PC-9 (cell line): ENCODE results near the gene C20orf144. TPM values are rescaled to one million over a fixed set of nuclear protein-coding genes. Genes with fewer than 3 reads are reported as not detected.

Experiments used
- BruUV-seq: library from RNA; stranded (reverse); fragments of 400-500 nt; replicated peaks from 2 replicates; lab custom pipeline; 2021; lab: Mats Ljungman, UMichigan
- CTCF ChIA-PET: fragments of 300-600 bp; sonication (Branson Sonifier 250); formaldehyde crosslinking; loops from one replicate; lab custom pipeline; 2022; ENCODE audit warnings: antibody characterized with exemption; lab: Charles Lee
- POLR2A ChIA-PET: fragments of 300-600 bp; sonication (Branson Sonifier 250); formaldehyde crosslinking; loops from one replicate; lab custom pipeline; 2022; ENCODE audit warnings: antibody characterized with exemption; ENCODE audit not compliant: unreplicated experiment; lab: Charles Lee
- DNase-seq, 2 experiments: peaks; one replicate each; pipeline versions ENCODE4 v3.0.0 to v3.0.0-alpha.2; 2015 to 2022; ENCODE audit warnings: mixed read lengths in 1 of 2
- H2AFZ ChIP-seq: fragments of 200-600 bp; sonication (generic); 2 replicates; pipeline ENCODE4 v1.8.1; 2017; ENCODE audit warnings: antibody characterized with exemption
- H3F3A ChIP-seq: fragments of 200-600 bp; sonication (generic); 2 replicates; pipeline ENCODE4 v1.8.1; 2017; ENCODE audit warnings: antibody characterized with exemption, mild to moderate bottlenecking, low read depth; ENCODE audit not compliant: insufficient read depth
- H3K27ac ChIP-seq: fragments of 200-600 bp; sonication (generic); 2 replicates; pipeline ENCODE4 v1.6.1; 2016; ENCODE audit warnings: mixed run types
- H3K27me3 ChIP-seq: fragments of 200-600 bp; sonication (generic); 2 replicates; pipeline ENCODE4 v1.6.1; 2016; ENCODE audit warnings: low read depth, mixed run types; ENCODE audit not compliant: insufficient read depth
- H3K36me3 ChIP-seq: fragments of 200-600 bp; sonication (generic); 2 replicates; pipeline ENCODE4 v1.6.1; 2016; ENCODE audit warnings: low read depth, mixed run types
- H3K4me1 ChIP-seq: fragments of 200-600 bp; sonication (generic); replicated peaks from 2 replicates; pipeline ENCODE4 v1.6.1; 2016; ENCODE audit warnings: mixed run types; ENCODE audit not compliant: insufficient read depth
- H3K4me2 ChIP-seq: fragments of 200-600 bp; sonication (generic); 2 replicates; pipeline ENCODE4 v1.6.1; 2017; ENCODE audit warnings: mixed run types
- H3K4me3 ChIP-seq: fragments of 200-600 bp; sonication (generic); 2 replicates; pipeline ENCODE4 v1.6.1; 2016; ENCODE audit warnings: mixed run types
- H3K79me2 ChIP-seq: fragments of 200-600 bp; sonication (generic); 2 replicates; pipeline ENCODE4 v1.6.1; 2017; ENCODE audit warnings: low read depth, mixed run types
- H3K9me2 ChIP-seq: fragments of 200-600 bp; sonication (generic); 2 replicates; pipeline ENCODE4 v1.8.1; 2017; ENCODE audit warnings: mild to moderate bottlenecking; ENCODE audit not compliant: insufficient read depth
- H3K9me3 ChIP-seq: fragments of 200-600 bp; sonication (generic); 2 replicates; pipeline ENCODE4 v1.8.1; 2016; ENCODE audit warnings: low read depth; ENCODE audit not compliant: insufficient read depth
- H4K20me1 ChIP-seq: fragments of 200-600 bp; sonication (generic); 2 replicates; pipeline ENCODE4 v1.8.1; 2017; ENCODE audit not compliant: insufficient read depth
- CTCF ChIP-seq: fragments of 200-600 bp; sonication (generic); conservative IDR thresholded peaks from 2 replicates; pipeline ENCODE4 v1.6.1; 2017; ENCODE audit warnings: mixed run types, antibody characterized with exemption, mild to moderate bottlenecking, moderate library complexity
- EZH2 ChIP-seq: fragments of 200-600 bp; sonication (generic); IDR thresholded peaks from 2 replicates; pipeline ENCODE4 v1.8.0; 2017; ENCODE audit warnings: antibody characterized with exemption, low read depth
- intact Hi-C: fragments of 100-400 bp; cut with micrococcal nuclease; formaldehyde crosslinking; loops from one replicate; pipeline ENCODE4 v1.10.0; 2022; ENCODE audit not compliant: unreplicated experiment
- total RNA-seq: library from RNA; stranded (reverse); gene quantifications from 2 replicates; pipeline ENCODE4 v1.2.3, GENCODE V29; 2021

C20orf144 gene
- total RNA-seq, 1 experiment from 2014 or later, result 0.20 TPM

GRCh38 chr20:33669224-33669623 lies 7.1 kb downstream of the C20orf144 start:
- Histone ChIP-seq H3K27me3 (no peaks in the 10 kb centered on the region), H3K27ac (no peak overlapping the region), H2AFZ (no peak overlapping the region), H3K79me2 (peaks cover 38% of the 10 kb centered on the region), H3K4me1 (peaks cover 37% of the 10 kb centered on the region; the same call in 1 of the 2 replicates), H4K20me1 (no peaks in the 10 kb centered on the region), H3K36me3 (0 out of 2 replicates have a peak, but pooled peaks cover 6% of the 10 kb centered on the region), H3K4me2 (0 out of 2 replicates have a peak overlapping the region, but pooled peaks have one; percentile 82), H3K4me3 (no peak overlapping the region), H3K9me2 (no peaks in the 10 kb centered on the region), H3K9me3 (no peaks in the 10 kb centered on the region), H3F3A (peaks cover 49% of the 10 kb centered on the region)
- BruUV-seq, result no TSS peak
- intact Hi-C loops, result loop anchor here (5.0 to 10.0 kb wide), 3 partner anchors 212 to 398 kb away; partner anchors contain the start of gene RALY
- DNase-seq, result no peak
- ChIA-PET POLR2A (interaction anchor here (0.6 kb wide), 1 partner anchor 241 kb away, joined by 3 read pairs; no protein-coding TSS in a partner anchor), CTCF (interaction anchor here (0.5 to 0.6 kb wide), 2 partner anchors 144 to 461 kb away, joined by 3 to 16 read pairs; no protein-coding TSS in a partner anchor)
- no peak for TF ChIP-seq EZH2
- no peak for TF ChIP-seq CTCF

DNA sequence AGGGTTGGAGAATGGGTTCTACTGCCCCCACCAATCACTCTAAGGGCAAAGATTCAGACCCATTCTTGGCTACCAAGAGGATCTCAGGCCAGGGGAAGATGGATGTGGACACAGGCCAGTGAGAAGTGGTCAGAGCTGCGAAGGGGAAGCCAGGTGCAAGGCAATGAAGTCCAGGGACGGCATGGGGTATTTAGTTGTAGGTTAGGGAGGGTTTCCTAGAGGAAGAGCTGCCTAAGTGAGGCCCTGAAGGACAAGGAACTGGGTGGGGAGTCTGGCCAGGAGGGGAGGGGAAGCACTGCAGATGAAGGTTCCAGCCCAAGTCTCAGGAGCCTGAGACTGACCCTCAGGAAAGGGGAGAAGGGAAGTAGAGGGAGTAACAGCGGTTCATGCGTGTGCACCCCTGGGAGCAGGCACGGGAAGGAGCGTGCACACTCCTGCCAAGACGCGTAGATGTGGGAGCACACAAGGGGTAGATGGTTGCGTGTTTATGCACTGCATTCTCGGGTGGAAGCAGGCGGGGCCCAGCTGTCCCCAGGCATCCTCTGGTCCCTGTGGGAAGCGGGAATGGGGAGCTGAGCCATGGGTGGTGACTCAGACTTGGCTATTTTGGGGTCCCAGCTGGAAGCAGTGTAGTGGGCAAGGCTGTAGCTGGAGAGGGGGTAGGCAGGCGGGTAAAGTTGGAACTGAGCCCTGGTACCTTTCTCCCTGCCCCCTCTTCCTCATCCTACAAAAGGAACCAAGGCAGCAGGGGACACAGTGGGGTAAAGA lies 7.9 kb downstream of the C20orf144 start:
- Histone ChIP-seq H3K9me3 (no peaks in the 10 kb centered on the region), H3K4me3 (no peak overlapping the region), H3K27ac (no peak overlapping the region), H4K20me1 (no peaks in the 10 kb centered on the region), H3K36me3 (0 out of 2 replicates have a peak, but pooled peaks cover 6% of the 10 kb centered on the region), H3K4me2 (no peak overlapping the region), H3K79me2 (peaks cover 38% of the 10 kb centered on the region), H3K9me2 (no peaks in the 10 kb centered on the region), H3F3A (peaks cover 48% of the 10 kb centered on the region), H3K27me3 (no peaks in the 10 kb centered on the region), H2AFZ (no peak overlapping the region), H3K4me1 (peaks cover 38% of the 10 kb centered on the region; the same call in 1 of the 2 replicates)
- DNase-seq, result no peak
- intact Hi-C loops, result loop anchor here (5.0 to 10.0 kb wide), 4 partner anchors 62 to 397 kb away; partner anchors contain the start of genes RALY and ZNF341
- ChIA-PET CTCF (interaction anchor here (0.6 kb wide), 1 partner anchor 13 kb away, joined by 3 read pairs; no protein-coding TSS in a partner anchor), POLR2A (no interaction called here)
- no peak for TF ChIP-seq CTCF
- TF ChIP-seq EZH2, result no peak
- BruUV-seq, result no TSS peak

- Histone ChIP-seq H3K36me3 (0 out of 2 replicates have a peak, but pooled peaks cover 6% of the 10 kb centered on the region), H3K79me2 (peaks cover 38% of the 10 kb centered on the region), H3K4me2 (no peak overlapping the region), H3K9me3 (no peaks in the 10 kb centered on the region), H3K4me3 (no peak overlapping the region), H3K9me2 (no peaks in the 10 kb centered on the region), H2AFZ (no peak overlapping the region), H3F3A (peaks cover 49% of the 10 kb centered on the region), H3K27ac (no peak overlapping the region), H3K4me1 (peaks cover 32% of the 10 kb centered on the region; the same call in 1 of the 2 replicates), H4K20me1 (no peaks in the 10 kb centered on the region), H3K27me3 (no peaks in the 10 kb centered on the region)
- BruUV-seq, result no TSS peak
- CTCF ChIA-PET, result interaction anchor here (0.6 kb wide), 1 partner anchor 13 kb away, joined by 3 read pairs; no protein-coding TSS in a partner anchor
- TF ChIP-seq EZH2, result no peak
- no peak for TF ChIP-seq CTCF
- POLR2A ChIA-PET, result interaction anchor here (0.6 kb wide), 1 partner anchor 395 kb away, joined by 12 read pairs; no protein-coding TSS in a partner anchor
- no peak for DNase-seq
- intact Hi-C loops, result loop anchor here (5.0 kb wide), 1 partner anchor 61 kb away; the partner anchor contains the start of gene ZNF341
These were observed 8.8 kb downstream of the C20orf144 start for GRCh38 chr20:33670715-33671499.
